HepG2 (cell line): ENCODE measurements around the gene MKNK1. TPM values are rescaled to one million over a fixed set of nuclear protein-coding genes. Genes with fewer than 3 reads are reported as not detected.
A peak's percentile ranks its signal among the peaks of the same experiment; 100 is the strongest.

ENCODE experiments used
- ATAC-seq: fragments of 200-7000 bp; cut with Tn5 transposase; 3 replicates; pipeline ENCODE4 v1.9.1; 2020; ENCODE audit warnings: mild to moderate bottlenecking, moderate library complexity
- BruUV-seq: library from RNA; stranded (reverse); fragments of 400-500 nt; replicated peaks from 2 replicates; lab custom pipeline; 2021; lab: Mats Ljungman, UMichigan
- CTCF ChIA-PET: fragments of 300-600 bp; formaldehyde crosslinking; extraction: SDS; loops from one replicate; lab custom pipeline; 2021; ENCODE audit warnings: low total read pairs, inconsistent platforms, low intra/inter-chr PET ratio; lab: Yijun Ruan, JAX
- POLR2A ChIA-PET: fragments of 350-600 bp; sonication (Branson Sonifier 250); formaldehyde crosslinking; loops from one replicate; lab custom pipeline; 2020; ENCODE audit warnings: antibody characterized with exemption, inconsistent platforms; lab: Yijun Ruan, JAX
- DNase-seq: peaks from one replicate; pipeline ENCODE4 v3.0.0-alpha.2; 2015; ENCODE audit warnings: low spot score
- FAIRE-seq: peaks from 3 replicates; lab custom pipeline; 2011; peaks lifted over from hg19 to GRCh38; lab: Jason Lieb, UNC
- H2AFZ ChIP-seq: one replicate; pipeline ENCODE4 v1.6.1; 2011; ENCODE audit warnings: low read length, inconsistent platforms
- H3K27ac ChIP-seq: fragments of 300-600 bp; 3 replicates; pipeline ENCODE4 v1.8.0; 2011; ENCODE audit warnings: mixed run types, mild to moderate bottlenecking, mixed read lengths, low read length, inconsistent platforms; ENCODE audit not compliant: insufficient read depth; ENCODE audit errors: extremely low read length
- H3K27me3 ChIP-seq, 2 experiments: fragments of 200-600 bp in 1 of 2; 2 replicates in 1 of 2; 3 replicates in 1 of 2; pipeline versions ENCODE4 v1.6.0 to v1.8.0; 2011; ENCODE audit warnings: low read length in 2 of 2, mild to moderate bottlenecking in 2 of 2, moderate library complexity in 2 of 2, inconsistent platforms in 1 of 2; ENCODE audit not compliant: insufficient read depth in 2 of 2, control insufficient read depth in 1 of 2
- H3K36me3 ChIP-seq, 2 experiments: fragments of 200-600 bp in 1 of 2; replicated peaks in 1 of 2; 2 replicates in 1 of 2; 3 replicates in 1 of 2; pipeline versions ENCODE4 v1.5.1 to v1.8.0; 2011; ENCODE audit warnings: low read length in 2 of 2, inconsistent platforms in 1 of 2; ENCODE audit not compliant: insufficient read depth in 2 of 2, control insufficient read depth in 1 of 2
- H3K4me1 ChIP-seq: 2 replicates; pipeline ENCODE4 v1.5.1; 2012; ENCODE audit warnings: low read length, inconsistent platforms; ENCODE audit not compliant: insufficient read depth
- H3K4me2 ChIP-seq: 2 replicates; pipeline ENCODE4 v1.6.0; 2011; ENCODE audit warnings: low read depth, low read length, inconsistent platforms
- H3K4me3 ChIP-seq, 3 experiments: fragments of 200-600 bp in 1 of 3; sonication (generic), shearing (Covaris generic) in 1 of 3; replicated peaks in 1 of 3; 2 replicates each; pipeline ENCODE4 v1.5.1; 2011 to 2016; ENCODE audit warnings: low read length in 3 of 3, inconsistent platforms in 2 of 3, low read depth in 2 of 3, mild to moderate bottlenecking in 2 of 3, control low read depth in 1 of 3, mixed read lengths in 1 of 3; ENCODE audit not compliant: insufficient read depth in 1 of 3
- H3K79me2 ChIP-seq: one replicate; pipeline ENCODE4 v1.6.1; 2011; ENCODE audit warnings: low read length, inconsistent platforms; ENCODE audit not compliant: insufficient read depth
- H3K9ac ChIP-seq: 2 replicates; pipeline ENCODE4 v1.6.0; 2011; ENCODE audit warnings: mild to moderate bottlenecking, low read depth, low read length, inconsistent platforms; ENCODE audit not compliant: insufficient read depth
- H3K9me3 ChIP-seq: 2 replicates; pipeline ENCODE4 v1.5.1; 2012; ENCODE audit warnings: mild to moderate bottlenecking, low read length
- H4K20me1 ChIP-seq: 2 replicates; pipeline ENCODE4 v1.6.0; 2011; ENCODE audit warnings: inconsistent platforms, mild to moderate bottlenecking, low read length, moderate library complexity; ENCODE audit not compliant: insufficient read depth
- HIVEP1 ChIP-seq: sonication (generic); formaldehyde crosslinking; IDR thresholded peaks from 2 replicates; pipeline ENCODE4 v1.4.0; 2020; ENCODE audit warnings: mild to moderate bottlenecking, missing genetic modification reagents
- IRX3 ChIP-seq: sonication (generic); formaldehyde crosslinking; IDR thresholded peaks from 2 replicates; pipeline ENCODE4 v1.8.1; 2023; ENCODE audit warnings: mild to moderate bottlenecking, low read depth, missing genetic modification reagents, borderline replicate concordance
- KLF9 ChIP-seq: IDR thresholded peaks from 2 replicates; pipeline ENCODE4 v1.6.1; 2016; ENCODE audit warnings: low read depth
- STAG1 ChIP-seq: sonication (generic); formaldehyde crosslinking; IDR thresholded peaks from 2 replicates; pipeline ENCODE4 v1.4.0; 2020; ENCODE audit warnings: missing genetic modification reagents
- ZBTB7B ChIP-seq: sonication (generic); formaldehyde crosslinking; IDR thresholded peaks from 2 replicates; pipeline ENCODE4 v1.4.0; 2020; ENCODE audit warnings: missing genetic modification reagents
- ZNF264 ChIP-seq: sonication (generic); formaldehyde crosslinking; IDR thresholded peaks from 2 replicates; pipeline ENCODE4 v1.4.0; 2020; ENCODE audit warnings: missing genetic modification reagents
- ZNF292 ChIP-seq: sonication (generic); formaldehyde crosslinking; IDR thresholded peaks from 2 replicates; pipeline ENCODE4 v1.8.1; 2022; ENCODE audit warnings: mild to moderate bottlenecking, low read depth, missing genetic modification reagents, borderline replicate concordance
- ZNF350 ChIP-seq: sonication (generic); formaldehyde crosslinking; IDR thresholded peaks from 2 replicates; pipeline ENCODE4 v1.4.0; 2020; ENCODE audit warnings: mild to moderate bottlenecking, low read depth, missing genetic modification reagents, borderline replicate concordance
- ZNF605 ChIP-seq: sonication (generic); formaldehyde crosslinking; IDR thresholded peaks from 2 replicates; pipeline ENCODE4 v1.8.0; 2022; ENCODE audit warnings: mild to moderate bottlenecking, missing genetic modification reagents
- WGBS: methylation state at CpG from one replicate; pipeline ENCODE4 v1.1.6; 2017; ENCODE audit warnings: low lambda C conversion rate; 5-methylcytosine and 5-hydroxymethylcytosine counted together
- in situ Hi-C: cut with HindIII; loops from 2 replicates; pipeline ENCODE4 v1.10.0; 2017; ENCODE audit warnings: low pct_unique_long_range_greater_than_20kb; ENCODE audit not compliant: extremely low pct_ligation_motif_present
- intact Hi-C: fragments of 100-400 bp; cut with micrococcal nuclease; formaldehyde crosslinking; loops from one replicate; pipeline ENCODE4 v1.10.0; 2022; ENCODE audit not compliant: unreplicated experiment
- polyA plus RNA-seq, 8 experiments: library from polyadenylated mRNA; depleted of rRNA in 3 of 8; stranded (reverse) in 7 of 8; unstranded in 1 of 8; fragments of >200 nt; fragmentation: Illumina TruSeq in 4 of 8; extraction: Trizol in 4 of 8; gene quantifications; 2 replicates each; pipeline versions ENCODE4 v1.2.1 to v1.2.3, GENCODE V29; 2011 to 2016; ENCODE audit warnings: low read depth in 4 of 8, missing spikeins in 1 of 8, mixed read lengths in 1 of 8; ENCODE audit not compliant: insufficient read depth in 1 of 8
- total RNA-seq, 5 experiments: library from RNA; depleted of rRNA; stranded (reverse); fragments of >200 nt; fragmentation: Illumina TruSeq; extraction: Trizol; gene quantifications; 2 replicates each; pipeline ENCODE4 v1.2.3, GENCODE V29; 2016; ENCODE audit warnings: low read depth in 1 of 5
- TF ChIP-seq, protein P1 (sequence below): sonication (generic); formaldehyde crosslinking; IDR thresholded peaks from 2 replicates; pipeline ENCODE4 v1.4.0; 2020; ENCODE audit warnings: missing genetic modification reagents, borderline replicate concordance
- TF ChIP-seq, protein P2 (sequence below): sonication (generic); formaldehyde crosslinking; IDR thresholded peaks from 2 replicates; pipeline ENCODE4 v1.5.0; 2020; ENCODE audit warnings: mild to moderate bottlenecking, missing genetic modification reagents, moderate library complexity

The MKNK1 gene
- total and polyA plus RNA-seq, 2 of the 13 experiments (the other 11 are each of a cell fraction or from before 2014, with no cell fraction given): 18.5 to 24.1 TPM

DNA sequence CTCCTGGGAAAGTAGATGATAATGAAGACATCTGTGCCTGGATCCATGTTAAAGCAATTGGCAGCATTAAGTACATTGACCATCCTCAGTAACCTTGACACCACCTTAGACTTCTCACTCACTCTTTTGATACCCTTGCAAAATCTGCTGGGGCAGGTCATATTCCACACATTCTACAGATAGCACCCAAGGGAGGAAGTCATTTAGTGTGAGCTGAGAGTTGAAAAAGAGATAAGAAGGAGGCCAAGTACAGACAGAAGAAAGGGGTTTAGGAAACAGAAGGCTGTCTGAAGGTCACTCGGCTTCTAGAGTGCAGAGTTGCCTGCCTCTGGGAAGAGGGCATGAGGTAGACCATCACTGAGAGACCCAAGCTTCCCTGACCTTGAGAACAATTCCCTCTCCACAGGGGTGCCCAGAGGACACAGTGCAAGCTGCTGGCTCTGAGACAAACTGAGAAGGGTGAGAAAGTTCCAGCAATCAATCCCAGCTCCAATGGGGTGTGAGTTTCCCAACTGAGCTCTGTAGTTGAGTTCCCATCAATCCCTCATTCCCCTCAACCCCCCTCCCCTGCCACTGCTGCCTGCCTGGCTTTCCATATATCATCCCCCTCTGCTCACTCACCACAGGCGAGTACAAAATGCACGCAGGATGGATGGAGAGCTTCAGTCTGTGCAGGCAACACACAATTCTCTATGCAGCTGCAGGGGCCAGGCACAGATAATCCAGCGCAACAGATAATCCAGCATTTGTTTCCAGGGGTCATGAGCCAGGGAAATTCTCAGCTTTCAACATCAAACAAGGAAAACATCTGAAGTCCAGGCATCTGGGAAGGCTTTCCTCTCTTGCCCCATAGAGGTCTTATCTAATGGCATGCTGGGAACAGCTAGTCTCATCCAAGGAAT is 19.9 kb upstream of the MKNK1 start (continued):
- TF ChIP-seq IRX3 (CRISPR knock-in tag) (no peak), HIVEP1 (CRISPR knock-in tag) (no peak), KLF9 (CRISPR knock-in tag) (no peak), ZNF350 (CRISPR knock-in tag) (no peak), ZBTB7B (CRISPR knock-in tag) (no peak), ZNF264 (no peak), ZNF605 (CRISPR knock-in tag) (no peak)
- TF ChIP-seq, protein P1, sequence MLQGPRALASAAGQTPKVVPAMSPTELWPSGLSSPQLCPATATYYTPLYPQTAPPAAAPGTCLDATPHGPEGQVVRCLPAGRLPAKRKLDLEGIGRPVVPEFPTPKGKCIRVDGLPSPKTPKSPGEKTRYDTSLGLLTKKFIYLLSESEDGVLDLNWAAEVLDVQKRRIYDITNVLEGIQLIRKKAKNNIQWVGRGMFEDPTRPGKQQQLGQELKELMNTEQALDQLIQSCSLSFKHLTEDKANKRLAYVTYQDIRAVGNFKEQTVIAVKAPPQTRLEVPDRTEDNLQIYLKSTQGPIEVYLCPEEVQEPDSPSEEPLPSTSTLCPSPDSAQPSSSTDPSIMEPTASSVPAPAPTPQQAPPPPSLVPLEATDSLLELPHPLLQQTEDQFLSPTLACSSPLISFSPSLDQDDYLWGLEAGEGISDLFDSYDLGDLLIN (CRISPR knock-in tag): no peak

DNA sequence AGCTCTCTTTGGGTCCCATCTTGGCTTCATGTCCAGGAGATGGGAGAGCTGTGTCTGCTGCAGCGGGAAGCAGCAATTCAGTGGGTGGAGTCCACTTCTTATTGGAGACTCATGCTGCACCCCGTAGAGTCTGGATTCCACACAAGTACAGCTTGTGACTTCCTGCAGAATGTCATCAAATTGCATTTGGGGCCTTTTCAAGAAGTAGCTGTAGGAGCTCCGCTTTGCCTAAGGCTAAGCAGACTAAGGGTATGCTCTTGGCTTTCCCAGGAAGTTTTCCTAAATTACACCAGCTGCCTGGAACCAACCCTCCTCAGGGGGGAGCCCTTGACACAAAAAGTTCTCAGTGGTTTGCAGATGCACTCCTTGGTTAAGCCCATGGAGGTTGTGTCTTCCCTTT is 18.3 kb upstream of the MKNK1 start:
- DNase-seq (peak; percentile 31), ATAC-seq (peak; percentile 56), FAIRE-seq (peak; percentile 56)
- Histone ChIP-seq H3K27ac (no peak overlapping the region), H3K36me3 (no peaks in the 10 kb centered on the region), H3K27me3 (no peaks in the 10 kb centered on the region; a peak in 1 of 5 replicates), H3K79me2 (no peaks in the 10 kb centered on the region), H3K9me3 (no peaks in the 10 kb centered on the region), H3K9ac (no peak overlapping the region), H4K20me1 (no peaks in the 10 kb centered on the region), H2AFZ (no peak overlapping the region), H3K4me3 (no peak overlapping the region), H3K4me1 (peaks cover 38% of the 10 kb centered on the region), H3K4me2 (no peak overlapping the region)
- in situ Hi-C loops (no loop called here), intact Hi-C loops (loop anchor here (1.0 kb wide), 1 partner anchor 103 kb away; no protein-coding TSS in a partner anchor)
- no TSS peak for BruUV-seq
- POLR2A ChIA-PET: interaction anchor here (2.0 kb wide), 1 partner anchor 18 kb away, joined by 9 read pairs; the partner anchor contains the start of gene MKNK1
- 43% methylated on average over 2 of the region's 3 CpGs for WGBS
- CTCF ChIA-PET: interaction anchor here (0.7 to 1.5 kb wide), 2 partner anchors 103 to 369 kb away, joined by 3 to 9 read pairs; no protein-coding TSS in a partner anchor
- TF ChIP-seq, protein P2, sequence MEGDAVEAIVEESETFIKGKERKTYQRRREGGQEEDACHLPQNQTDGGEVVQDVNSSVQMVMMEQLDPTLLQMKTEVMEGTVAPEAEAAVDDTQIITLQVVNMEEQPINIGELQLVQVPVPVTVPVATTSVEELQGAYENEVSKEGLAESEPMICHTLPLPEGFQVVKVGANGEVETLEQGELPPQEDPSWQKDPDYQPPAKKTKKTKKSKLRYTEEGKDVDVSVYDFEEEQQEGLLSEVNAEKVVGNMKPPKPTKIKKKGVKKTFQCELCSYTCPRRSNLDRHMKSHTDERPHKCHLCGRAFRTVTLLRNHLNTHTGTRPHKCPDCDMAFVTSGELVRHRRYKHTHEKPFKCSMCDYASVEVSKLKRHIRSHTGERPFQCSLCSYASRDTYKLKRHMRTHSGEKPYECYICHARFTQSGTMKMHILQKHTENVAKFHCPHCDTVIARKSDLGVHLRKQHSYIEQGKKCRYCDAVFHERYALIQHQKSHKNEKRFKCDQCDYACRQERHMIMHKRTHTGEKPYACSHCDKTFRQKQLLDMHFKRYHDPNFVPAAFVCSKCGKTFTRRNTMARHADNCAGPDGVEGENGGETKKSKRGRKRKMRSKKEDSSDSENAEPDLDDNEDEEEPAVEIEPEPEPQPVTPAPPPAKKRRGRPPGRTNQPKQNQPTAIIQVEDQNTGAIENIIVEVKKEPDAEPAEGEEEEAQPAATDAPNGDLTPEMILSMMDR (CRISPR knock-in tag): peak; percentile 59
- peak; percentile 56 for TF ChIP-seq STAG1 (CRISPR knock-in tag)
- no peak for TF ChIP-seq ZNF292 (CRISPR knock-in tag)
